ENCODE results near the gene ST6GALNAC3.

ST6GALNAC3 gene

DNA sequence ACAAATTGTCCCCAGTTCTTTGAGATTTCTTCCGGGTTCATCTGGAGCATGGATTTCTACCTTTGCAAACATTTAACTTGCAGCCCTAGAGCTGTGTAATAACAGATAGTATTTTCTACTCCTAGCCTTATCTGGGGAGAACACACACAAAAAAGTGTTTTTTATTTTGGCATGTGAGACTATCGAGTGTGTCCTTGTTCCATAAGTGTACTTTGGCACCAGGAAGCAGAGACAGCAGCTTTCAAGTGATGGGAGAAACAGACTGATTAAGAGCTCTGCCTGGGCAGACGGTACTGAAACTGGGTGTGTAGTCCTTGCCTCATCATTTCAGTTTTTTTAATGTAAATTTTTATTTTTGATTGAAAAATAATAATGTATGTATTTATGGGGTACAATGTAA lies 297.4 kb downstream of the ST6GALNAC3 start:
- DNase-seq: no peak

DNA sequence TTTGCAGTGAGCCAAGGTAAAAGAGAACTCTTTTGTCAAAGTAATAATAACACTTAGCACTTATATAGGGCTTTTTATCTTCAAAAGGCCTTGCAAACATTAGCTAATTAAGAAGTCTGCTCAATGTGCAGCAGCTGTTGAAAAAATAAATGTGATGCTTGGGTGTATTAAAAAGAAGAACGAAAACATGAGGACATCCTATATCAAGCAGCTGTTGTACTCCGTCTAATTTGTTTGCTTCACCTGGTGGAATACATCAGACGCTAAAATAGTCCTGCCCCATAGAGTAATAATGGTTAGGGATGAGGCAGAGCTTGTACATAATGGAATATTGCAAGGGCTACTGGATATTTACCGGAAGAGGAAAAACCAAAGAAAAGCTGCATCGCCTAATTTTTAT lies 299.5 kb downstream of the ST6GALNAC3 start:
- DNase-seq: no peak

DNA sequence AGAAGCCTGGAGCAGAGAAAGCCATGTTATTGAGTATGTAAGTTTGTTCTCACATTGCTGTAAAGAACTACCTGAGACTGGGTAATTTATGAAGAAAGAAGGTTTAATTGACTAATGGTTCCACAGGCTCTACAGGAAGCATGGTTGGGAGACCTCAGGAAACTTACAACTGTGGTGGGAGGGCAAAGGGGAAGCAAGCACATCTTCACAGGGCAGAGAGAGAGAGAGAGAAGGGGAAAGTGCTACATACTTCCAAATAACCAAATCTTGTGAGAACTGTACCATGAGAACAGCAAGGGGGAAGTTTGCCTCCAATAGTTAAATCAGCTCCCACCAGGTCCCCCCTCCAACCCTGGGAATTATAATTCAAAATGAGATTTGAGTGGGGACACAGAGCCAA lies 302.7 kb downstream of the ST6GALNAC3 start:
- no peak for DNase-seq

DNA sequence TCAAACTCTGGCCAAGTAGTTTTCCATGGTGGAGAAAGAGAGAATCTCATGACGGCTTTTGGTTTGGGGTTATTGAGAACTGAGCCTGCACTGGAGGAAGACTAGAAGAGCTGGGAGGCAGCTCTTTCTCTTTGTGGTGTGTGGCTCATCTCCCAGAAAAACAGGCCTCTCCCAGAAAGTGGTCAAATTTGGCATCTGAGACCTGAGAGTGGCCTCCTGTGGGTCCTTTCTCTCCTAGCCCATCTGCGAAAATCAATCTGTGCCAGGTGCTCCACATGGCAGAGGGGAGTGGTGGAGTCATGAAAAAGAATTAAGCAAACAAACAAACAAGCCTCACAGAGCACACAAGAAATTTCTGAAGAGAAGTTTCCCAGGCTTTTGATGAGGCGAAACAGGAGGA lies 305.0 kb downstream of the ST6GALNAC3 start:
- DNase-seq: no peak

DNA sequence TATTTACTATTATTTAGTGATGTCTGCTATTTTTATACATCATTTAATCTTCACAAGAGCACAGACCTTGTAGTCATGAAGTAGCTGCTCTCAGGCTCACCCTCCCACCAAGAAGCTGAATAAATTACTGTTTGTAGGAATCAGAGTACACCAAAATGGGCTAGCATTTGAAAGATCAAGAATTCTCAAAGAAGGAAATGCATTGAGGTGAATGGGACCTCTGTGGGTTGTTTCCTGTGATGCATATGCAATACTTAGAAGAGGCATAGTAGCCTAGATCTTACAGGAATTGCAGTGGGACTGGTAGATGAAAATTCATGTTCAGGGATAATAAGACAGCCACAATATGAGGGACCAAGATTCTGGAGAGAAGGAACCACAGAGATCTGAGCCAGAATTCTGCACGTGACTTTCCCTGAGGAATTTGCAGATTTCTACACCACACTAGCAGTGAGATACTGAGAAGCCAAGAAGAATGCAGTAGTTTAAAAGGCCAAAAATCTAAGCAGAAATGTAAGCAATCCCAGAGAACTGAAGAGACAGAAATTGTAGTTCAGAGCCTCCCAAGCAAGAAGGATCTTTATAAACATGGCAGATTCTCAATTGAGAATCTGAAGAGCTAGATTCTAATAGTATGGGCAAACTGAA lies 307.0 kb downstream of the ST6GALNAC3 start:
- no peak for DNase-seq

DNA sequence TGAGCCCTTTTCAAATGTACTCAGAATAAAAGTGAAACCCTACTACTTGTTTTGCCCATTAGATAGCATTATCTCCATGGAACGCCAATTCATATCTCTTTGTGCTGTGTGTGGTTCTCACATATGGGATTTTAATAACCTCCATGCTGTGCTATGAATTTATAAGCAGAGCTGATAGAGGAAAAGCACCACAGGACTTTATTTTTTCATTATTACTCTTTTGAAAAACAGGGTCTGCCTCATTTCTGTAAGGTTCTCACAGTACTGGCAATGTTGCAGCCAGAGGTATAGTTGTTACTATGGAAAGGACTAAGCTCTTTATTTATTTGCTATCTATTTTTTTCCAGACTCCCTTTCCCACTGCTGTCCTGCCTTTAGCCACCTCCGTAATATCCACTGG lies 313.7 kb downstream of the ST6GALNAC3 start:
- no peak for DNase-seq

DNA sequence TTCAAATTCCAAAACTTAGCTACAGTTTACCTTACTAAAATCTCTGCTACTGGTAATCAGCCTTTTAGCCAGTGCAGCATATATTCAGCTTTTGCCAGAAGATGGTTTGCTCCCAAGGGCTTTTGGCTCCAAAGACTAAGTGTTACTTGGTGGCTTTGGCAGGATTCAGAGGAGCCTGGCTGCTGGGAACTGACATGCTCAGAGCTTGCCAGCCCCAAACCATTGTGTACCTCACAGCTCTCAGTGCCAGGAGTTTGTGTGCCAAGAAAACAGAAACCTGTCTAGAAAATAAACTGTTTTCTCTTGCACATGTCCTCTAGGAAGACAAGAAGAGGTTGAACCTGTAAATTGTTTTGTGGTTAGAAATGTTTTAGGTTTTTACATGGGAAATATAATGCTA lies 315.9 kb downstream of the ST6GALNAC3 start:
- DNase-seq: no peak

DNA sequence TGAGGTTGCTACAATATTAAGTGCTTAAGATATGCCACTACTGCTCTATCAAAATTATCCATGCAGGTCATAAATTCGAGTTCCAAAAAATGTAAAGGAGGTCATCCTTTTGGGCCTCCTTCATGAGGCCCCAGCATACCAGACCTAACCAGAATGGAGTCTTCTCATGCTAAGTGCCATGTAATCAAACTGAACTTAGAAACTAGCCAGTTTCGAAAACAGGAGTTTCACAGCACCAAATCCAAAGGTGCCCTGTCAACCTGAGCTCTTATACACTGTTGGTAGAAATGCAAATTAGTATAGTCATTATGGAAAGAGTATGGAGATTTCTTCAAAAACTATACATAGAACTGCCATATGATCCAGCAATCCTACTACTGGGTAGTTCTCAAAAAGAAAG lies 320.5 kb downstream of the ST6GALNAC3 start:
- DNase-seq: no peak

DNA sequence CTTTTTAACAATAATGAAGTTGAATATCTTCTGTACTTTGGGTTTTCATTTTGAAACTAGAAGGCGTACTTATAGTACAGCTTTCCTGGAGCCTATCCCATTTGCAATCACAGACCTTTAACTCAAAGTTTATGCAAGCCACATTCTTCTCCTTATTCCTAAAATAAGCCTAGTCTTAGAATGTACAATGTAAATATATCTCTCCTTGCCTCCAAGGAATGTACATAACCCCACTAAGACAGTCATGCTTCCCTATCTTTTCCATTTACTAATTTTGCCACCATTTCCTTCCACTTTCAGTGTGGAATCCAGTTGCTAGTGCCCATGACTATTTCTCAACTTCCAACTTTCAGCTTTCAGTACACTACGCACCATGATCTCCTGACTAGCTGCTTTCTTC lies 327.6 kb downstream of the ST6GALNAC3 start:
- DNase-seq: no peak

DNA sequence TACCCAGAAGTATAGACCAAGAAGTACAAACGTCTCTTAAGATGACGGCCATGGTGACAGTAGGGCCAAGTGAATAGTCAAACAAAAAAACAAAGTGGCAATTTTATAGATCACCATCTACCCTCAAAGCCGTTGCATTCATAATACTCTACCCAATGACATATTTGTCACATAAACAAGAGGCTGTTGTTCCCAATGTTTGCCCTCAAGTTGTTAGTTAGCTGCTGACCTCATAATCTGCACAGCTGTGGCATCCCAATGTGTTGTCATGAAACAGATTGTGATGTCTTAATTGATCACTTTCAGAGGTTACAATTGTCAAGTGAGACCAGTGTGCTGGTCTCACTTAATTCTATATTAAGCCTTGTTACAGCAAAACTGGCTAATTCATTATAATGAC lies 333.8 kb downstream of the ST6GALNAC3 start:
- no peak for DNase-seq

DNA sequence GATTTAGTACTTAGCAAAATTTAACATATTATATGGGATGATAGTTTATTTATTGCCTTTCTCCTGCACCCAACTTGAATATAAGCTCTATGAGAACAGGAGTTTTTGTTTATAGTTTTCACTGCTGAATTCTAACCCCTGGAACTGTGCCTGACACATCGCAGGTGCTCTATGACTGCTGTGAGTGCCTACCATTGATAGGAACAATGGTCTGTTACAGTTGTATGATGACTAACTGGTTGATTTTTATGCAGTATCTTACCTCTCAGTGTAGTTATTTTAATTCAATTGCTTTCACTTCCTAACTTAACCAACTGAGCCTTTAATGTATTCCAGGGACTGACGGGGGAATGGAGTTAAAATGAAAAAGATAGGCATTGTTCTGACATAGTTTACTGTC lies 336.0 kb downstream of the ST6GALNAC3 start:
- DNase-seq: no peak

DNA sequence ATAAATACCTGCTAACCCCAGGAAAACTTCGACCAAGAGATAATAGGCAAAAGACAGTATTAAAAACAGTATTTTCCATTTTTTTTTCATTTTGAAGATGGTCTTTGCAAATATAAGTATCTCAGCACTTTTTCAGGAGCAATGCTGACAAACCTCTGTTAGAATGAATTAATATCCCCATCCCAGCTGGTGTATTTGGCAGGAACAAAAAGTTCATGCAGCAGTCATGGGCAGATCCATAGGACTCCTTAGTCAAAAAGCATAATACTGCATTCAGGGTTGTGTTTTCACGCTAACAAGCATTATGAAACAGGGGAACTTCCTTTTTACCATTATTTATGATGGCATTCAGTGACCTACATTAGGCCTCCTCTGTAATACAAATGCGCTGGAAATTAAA lies 344.0 kb downstream of the ST6GALNAC3 start:
- DNase-seq: no peak

DNA sequence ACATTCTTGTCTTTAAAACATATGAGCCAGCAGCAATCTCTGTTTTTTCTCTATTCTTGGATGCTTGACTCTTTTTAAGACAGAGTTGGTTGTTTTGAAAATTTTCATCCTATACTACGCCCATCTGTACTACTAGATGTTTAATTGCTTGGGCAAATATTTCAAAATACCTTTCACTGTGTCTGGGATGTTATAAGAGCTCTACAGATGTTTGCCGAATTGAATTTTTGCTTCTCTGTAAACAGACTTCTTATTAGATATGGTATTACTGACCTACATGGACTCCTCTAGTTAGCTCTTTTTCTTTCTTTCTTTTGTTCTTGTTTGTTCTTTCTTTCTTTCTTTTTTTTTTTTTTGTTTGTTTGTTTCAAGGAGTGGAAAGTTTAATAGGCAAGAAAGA lies 345.1 kb downstream of the ST6GALNAC3 start:
- no peak for DNase-seq

DNA sequence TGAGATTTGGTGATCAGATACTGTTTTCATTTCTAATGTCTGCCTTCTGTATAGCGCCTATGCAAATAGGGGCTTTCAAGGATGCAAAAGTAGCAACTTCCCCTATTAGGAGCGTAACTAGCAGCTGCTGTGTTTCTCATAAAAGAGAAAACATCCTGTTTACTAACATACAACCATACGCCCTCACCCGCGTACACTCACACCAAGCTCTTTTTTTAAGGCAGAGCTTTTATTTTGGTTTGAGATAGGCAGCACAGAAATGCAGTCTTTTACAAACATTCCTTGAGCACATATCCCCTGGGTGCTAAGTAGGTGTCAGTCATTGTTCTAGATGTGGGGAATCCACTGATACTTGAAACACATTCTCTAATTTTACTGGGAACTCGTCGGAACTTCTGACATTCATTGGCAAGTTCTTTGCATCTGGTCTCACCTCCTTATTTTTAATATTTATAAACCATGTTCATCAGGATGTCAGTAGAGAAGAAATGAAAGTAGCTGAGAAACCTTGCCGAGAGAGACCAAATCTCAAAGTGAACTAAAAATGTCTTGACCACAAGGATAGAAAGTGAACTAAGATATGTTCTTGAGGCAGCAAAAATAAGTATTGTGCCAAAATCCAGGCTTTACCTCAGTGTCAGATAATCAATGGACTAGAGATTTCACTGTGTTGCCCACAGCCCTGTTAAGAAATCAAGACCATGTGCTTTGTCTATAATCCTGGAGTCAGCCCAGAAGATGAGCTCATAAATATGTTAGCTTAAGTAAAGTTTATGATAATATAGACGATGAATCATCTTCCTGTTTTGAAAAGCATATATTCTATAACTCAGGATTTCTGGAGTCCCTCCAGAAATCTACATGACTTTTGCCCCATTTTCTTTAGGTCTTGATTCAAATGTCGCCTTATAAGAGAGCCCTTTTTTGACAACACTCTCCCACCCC lies 350.9 kb downstream of the ST6GALNAC3 start:
- DNase-seq: peak; percentile 64

DNA sequence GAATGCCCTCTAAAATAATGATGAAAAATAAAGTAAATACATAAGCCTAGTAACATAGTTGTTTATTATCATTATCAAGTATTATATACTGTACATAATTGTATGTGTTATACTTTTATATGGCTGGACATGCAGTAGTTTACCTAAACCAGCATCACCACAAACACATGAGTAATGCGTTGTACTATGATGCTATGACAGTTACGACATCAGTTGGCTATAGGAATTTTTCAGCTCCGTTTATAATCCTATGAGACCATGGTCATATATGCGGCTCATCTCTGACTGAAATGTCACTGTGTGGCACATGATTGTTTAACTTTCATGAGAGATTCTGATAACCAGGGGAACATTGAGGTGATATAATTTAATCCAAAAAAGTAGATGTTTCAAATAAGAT lies 352.1 kb downstream of the ST6GALNAC3 start:
- DNase-seq: no peak

DNA sequence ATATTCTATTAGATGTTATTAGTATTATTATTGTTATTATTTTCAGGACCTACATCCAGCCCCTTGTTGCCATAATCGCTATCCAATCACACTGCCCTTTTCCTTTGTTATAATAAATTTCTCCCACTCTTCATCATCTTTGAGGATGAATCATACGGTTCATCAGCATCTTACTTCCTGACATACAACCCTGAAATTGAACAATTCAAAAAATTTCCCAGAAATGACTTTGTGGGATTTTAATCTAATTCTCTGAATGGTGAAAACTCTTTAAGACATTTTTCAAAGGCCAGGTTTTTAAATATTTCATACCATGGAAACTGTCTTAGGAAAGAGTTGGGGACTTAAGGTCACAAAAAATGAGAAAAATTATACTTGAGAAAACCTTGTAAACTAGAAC lies 353.5 kb downstream of the ST6GALNAC3 start:
- DNase-seq: no peak

DNA sequence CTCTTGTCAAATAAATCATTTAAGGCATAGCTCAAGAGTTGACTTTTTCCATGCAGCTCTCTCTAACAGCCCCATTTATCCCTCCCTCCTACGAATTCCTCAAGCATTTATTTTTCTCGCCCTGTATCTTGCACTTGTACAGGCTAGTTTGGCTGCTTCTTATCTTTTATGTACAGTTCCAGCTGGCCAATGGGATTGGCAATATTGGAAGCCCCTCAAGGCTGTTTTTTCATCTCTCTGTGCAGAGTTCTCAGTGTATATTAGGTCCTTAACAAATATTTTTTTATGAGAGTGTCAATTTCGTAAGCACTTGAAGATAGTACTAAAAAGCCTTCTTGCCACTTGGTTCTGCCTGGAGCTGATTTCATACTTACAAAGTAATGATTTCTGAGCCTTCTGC lies 356.0 kb downstream of the ST6GALNAC3 start:
- no peak for DNase-seq

DNA sequence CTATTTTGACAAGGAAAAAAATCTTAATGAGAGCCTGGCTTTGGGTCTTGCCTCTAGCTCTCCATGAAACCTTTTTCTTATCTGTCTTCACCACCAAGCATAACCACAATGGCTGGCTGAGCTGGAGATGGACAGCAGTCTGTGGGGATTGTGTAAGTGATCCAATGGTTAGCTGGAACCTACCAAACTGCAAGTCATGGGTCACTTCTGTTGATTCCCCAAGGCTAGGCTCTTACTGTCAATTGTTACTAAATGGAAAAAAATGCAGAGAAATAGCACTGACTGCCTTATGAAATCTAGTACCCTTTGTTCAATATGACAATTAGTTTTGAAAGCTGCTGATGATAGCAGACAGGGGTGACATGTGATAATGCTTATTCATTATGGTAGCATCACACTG lies 359.0 kb downstream of the ST6GALNAC3 start:
- peak; percentile 32 for DNase-seq

DNA sequence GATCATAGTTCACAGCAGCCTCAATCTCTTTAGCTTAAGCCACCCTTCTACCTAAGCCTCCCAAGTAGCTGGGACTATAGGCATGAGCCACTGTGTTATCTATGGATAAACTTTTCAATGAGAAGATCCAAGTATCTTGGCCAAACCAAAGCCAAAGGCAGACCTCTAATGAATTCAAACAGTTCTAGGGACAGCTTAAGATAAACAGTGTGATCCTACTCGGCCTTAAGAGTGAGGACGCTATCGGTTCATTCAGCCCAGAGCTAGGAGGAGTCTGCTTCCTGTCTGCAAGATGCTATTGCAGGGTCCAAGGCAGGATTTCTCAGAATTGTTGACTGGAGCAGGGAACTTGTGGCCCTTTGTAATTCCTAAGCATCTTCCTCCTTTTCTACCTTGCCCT lies 368.7 kb downstream of the ST6GALNAC3 start:
- no peak for DNase-seq

DNA sequence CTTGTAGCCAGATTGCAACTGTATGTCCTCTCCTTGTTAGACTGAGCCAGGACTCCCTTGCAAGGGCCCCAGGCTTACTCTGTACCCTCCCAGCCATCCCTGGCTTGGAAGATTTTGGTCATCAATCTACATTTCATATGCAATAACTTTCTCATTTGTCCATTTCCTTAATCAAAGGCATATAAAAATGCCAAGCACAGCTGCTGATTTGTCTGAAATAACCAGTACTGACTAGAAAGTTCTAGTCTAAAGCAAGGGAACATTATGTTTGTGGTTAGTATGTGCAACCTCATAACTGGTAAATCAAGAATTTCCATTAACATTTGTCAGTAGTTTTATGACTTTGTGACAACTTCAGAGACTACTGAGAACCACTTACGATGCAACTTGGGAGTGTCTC lies 370.2 kb downstream of the ST6GALNAC3 start:
- no peak for DNase-seq

DNA sequence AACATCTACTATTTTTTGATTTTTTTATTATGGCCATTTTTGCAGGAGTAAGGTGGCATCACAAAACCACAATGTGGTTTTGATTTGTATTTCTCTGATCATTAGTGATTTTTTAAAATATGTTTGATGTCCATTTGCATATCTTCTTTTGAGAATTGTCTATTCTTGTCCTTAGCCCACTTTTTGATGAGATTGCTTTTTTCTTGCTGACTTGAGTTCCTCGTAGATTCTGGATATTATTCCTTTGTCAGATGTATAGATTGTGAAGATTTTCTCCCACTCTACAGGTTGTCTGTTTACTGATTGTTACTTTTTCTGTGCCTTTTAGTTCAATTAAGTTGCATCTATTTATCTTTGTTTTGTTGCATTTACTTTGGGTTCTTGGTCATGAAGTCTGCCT lies 375.7 kb downstream of the ST6GALNAC3 start:
- DNase-seq: no peak

DNA sequence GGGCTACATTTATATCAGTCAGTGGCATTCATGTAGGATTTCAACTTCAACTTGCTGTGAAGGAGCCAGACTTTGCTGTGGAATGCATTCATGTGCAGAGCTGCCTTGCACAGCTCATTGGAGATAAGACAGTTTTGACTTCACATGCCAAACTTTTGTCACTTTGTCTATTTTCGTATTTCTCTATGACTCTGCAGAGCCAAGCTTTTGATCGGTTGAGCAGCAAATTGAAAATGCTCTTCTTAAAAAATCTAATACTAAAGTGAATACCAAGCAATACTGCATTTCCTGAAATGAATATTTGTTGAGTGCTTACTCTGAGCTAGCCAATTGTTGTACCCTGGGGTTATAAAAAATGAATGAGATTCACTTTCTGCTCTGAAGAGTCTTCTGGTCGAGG lies 388.7 kb downstream of the ST6GALNAC3 start:
- no peak for DNase-seq

DNA sequence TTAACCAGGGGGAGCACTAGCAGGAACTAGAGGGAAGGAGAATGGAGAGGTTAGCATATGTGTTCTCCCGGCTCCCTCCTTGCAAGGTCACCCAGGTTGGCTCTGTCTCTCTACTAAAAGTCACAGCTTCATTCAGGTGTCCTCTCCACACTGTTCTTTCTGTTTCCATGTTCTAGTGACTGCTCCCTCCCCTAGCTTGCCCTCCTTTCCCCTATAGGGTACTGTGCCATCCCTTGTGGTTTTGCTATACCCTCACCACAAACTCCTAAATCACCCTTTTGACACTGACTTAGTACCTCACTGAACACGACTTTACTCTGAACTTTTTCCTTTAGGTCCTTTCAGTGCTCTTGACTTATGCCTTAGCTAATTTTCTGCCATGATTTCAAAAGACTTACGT lies 389.3 kb downstream of the ST6GALNAC3 start:
- DNase-seq: no peak

DNA sequence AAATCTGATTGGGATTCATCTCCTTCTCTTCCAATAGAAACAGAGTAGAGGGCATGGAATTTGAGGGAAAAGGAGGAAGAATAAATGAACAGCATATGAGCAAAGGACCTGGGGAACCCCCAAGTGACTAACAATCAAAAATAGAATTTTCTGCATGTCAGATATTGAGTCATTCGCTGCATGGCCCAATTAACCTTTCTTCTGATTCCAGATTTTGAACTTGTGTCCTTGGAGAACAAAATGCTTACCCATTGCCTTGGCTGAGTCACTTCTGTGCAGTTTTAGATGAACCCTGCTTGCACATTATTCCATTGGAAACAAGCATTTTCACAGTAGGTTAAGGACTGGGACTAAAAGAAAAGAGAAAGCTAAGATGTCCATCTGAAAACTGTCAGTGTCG lies 390.5 kb downstream of the ST6GALNAC3 start:
- DNase-seq: no peak

DNA sequence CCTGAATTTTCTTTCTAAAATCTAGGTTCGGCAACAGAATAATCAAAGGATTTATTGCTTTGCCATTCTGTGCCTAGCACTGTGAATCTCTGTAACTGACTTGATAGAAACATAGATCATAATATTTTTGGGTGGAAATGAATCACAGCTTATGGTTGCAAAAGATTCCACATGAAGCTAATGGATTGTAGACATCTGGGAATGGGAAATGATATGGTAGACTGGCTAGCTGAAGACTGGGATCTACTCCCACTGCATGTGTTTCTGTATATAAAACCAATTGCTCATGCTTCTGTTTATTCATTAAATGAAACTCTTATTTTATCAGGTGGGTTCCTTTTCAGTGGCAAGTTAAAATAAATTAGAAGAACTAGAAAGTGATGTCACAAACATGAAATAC lies 395.6 kb downstream of the ST6GALNAC3 start:
- no peak for DNase-seq
